ENCODE measurements around the gene ACOT13. TPM values are rescaled to one million over a fixed set of nuclear protein-coding genes. Genes with fewer than 3 reads are reported as not detected.
"Not testable (repeated sequence)": the region's sequence is repeated elsewhere in the genome, so short reads cannot be mapped to it uniquely, and the experiment has no call there.

The ACOT13 gene
- polyA plus RNA-seq, 1 of the 3 experiments (the other 2 are of a cell fraction), result 18.0 TPM

- TF ChIP-seq TAF1 (IDR thresholded peaks at IDR 0.05; ENCODE audit: borderline replicate concordance, low read depth, low read length) (no peak), REST (IDR thresholded peaks at IDR 0.05; ENCODE audit: low read depth, low read length) (no peak)
These were observed 42.3 kb downstream of the ACOT13 start (continued) for GRCh38 chr6:24709014-24709711.

- CTCF ChIA-PET, result interaction anchor here (0.6 kb wide), 1 partner anchor 8 kb away, joined by 3 read pairs; no protein-coding TSS in a partner anchor
- Histone ChIP-seq H2AFZ (ENCODE audit: low read depth) (no peak overlapping the region), H3K4me2 (no peak overlapping the region), H3F3A (replicated peaks; ENCODE audit: insufficient read depth) (peaks cover 28% of the 10 kb centered on the region), H4K20me1 (ENCODE audit: insufficient read depth) (peaks cover 68% of the 10 kb centered on the region), H3K4me1 (ENCODE audit: control insufficient read depth in 1 of 2, insufficient read depth in 2 of 2, low read depth in 1 of 2, low read length in 1 of 2) (peaks cover 0 to 3% of the 10 kb centered on the region in 2 experiments; a peak in 2 of 4 replicates), H3K4me3 (ENCODE audit: low read depth in 2 of 2, low read length in 1 of 2) (no peak overlapping the region), H3K9me2 (no peaks in the 10 kb centered on the region), H3K9ac (no peak overlapping the region), H3K79me2 (ENCODE audit: insufficient read depth) (peaks cover 77% of the 10 kb centered on the region), H3K27ac (ENCODE audit: low read depth in 2 of 2, low read length in 1 of 2) (no peak overlapping the region), H3K27me3 (ENCODE audit: insufficient read depth) (no peaks in the 10 kb centered on the region), H3K36me3 (replicated peaks in 1 of 2; ENCODE audit: control insufficient read depth in 1 of 2, insufficient read depth in 2 of 2, low read length in 1 of 2) (peaks cover 85 to 97% of the 10 kb centered on the region in 2 experiments), H3K9me3 (no peaks in the 10 kb centered on the region)
- POLR2A ChIA-PET, result interaction anchor here (0.7 kb wide), 1 partner anchor 8 kb away, joined by 3 read pairs; the partner anchor contains the start of gene C6orf62
- TF ChIP-seq ELF1 (IDR thresholded peaks at IDR 0.05), result no peak
- no peak for TF ChIP-seq RCOR1 (IDR thresholded peaks at IDR 0.05; ENCODE audit: low read length)
- no peak for TF ChIP-seq SMC3 (IDR thresholded peaks at IDR 0.05; ENCODE audit: low read depth, low read length)
- TF ChIP-seq NRF1 (IDR thresholded peaks at IDR 0.05; ENCODE audit: low read depth, low read length), result no peak
- TF ChIP-seq TCF12 (IDR thresholded peaks at IDR 0.05), result no peak
- TF ChIP-seq REST (IDR thresholded peaks at IDR 0.05; ENCODE audit: low read depth, low read length), result no peak
- TF ChIP-seq SIN3A (IDR thresholded peaks at IDR 0.05; ENCODE audit: borderline replicate concordance, low read depth, low read length), result no peak
- no peak for TF ChIP-seq MEF2A (IDR thresholded peaks at IDR 0.05; ENCODE audit: borderline replicate concordance, low read depth)
- TF ChIP-seq NFIC (IDR thresholded peaks at IDR 0.05; ENCODE audit: borderline replicate concordance), result no peak
- TF ChIP-seq JUND (IDR thresholded peaks at IDR 0.05), result no peak
- TF ChIP-seq MXI1 (IDR thresholded peaks at IDR 0.05; ENCODE audit: low read depth, low read length), result no peak
- WGBS (ENCODE audit: low lambda C conversion rate), result 93% methylated on average over 10 of the region's 10 CpGs
- no peak for DNase-seq
These were observed 43.8 kb downstream of the ACOT13 start for GRCh38 chr6:24710519-24711303.

GRCh38 chr6:24716602-24717148 is 49.8 kb downstream of the ACOT13 start:
- peaks cover 61 to 70% of the 10 kb centered on the region in 2 experiments for H3K36me3 ChIP-seq (replicated peaks in 1 of 2; ENCODE audit: control insufficient read depth in 1 of 2, insufficient read depth in 2 of 2, low read length in 1 of 2)
- peak overlapping the region; percentile 85 to 93; a peak in 3 of 4 replicates for H3K4me3 ChIP-seq (ENCODE audit: low read depth in 2 of 2, low read length in 1 of 2)
- H3F3A ChIP-seq (replicated peaks; ENCODE audit: insufficient read depth); CTCF ChIA-PET; DNase-seq; H3K9me3 ChIP-seq; H3K27me3 ChIP-seq (ENCODE audit: insufficient read depth); POLR2A ChIA-PET; H3K9ac ChIP-seq; H3K4me1 ChIP-seq (ENCODE audit: control insufficient read depth in 1 of 2, insufficient read depth in 2 of 2, low read depth in 1 of 2, low read length in 1 of 2); H2AFZ ChIP-seq (ENCODE audit: low read depth); H3K9me2 ChIP-seq; H3K27ac ChIP-seq (ENCODE audit: low read depth in 2 of 2, low read length in 1 of 2): not testable (repeated sequence)
- over 99% methylated on average over 7 of the region's 7 CpGs for WGBS (ENCODE audit: low lambda C conversion rate)
- peak overlapping the region; percentile 96 for H3K4me2 ChIP-seq
- H4K20me1 ChIP-seq (ENCODE audit: insufficient read depth), result peaks cover 80% of the 10 kb centered on the region
- H3K79me2 ChIP-seq (ENCODE audit: insufficient read depth), result peaks cover 89% of the 10 kb centered on the region

Measured in SK-N-SH (cell line).